ENCODE measurements around the gene SLC37A2. TPM values are rescaled to one million over a fixed set of nuclear protein-coding genes. Genes with fewer than 3 reads are reported as not detected.

The SLC37A2 gene
- total and polyA plus RNA-seq, 2 donors (not counting 3 experiments of a cell fraction or from before 2014, with no cell fraction given): 1.1 to 1.7 TPM

GRCh38 chr11:125112208-125112604 is 49.1 kb downstream of the SLC37A2 start:
- Histone ChIP-seq H3K9me1 (replicated peaks; ENCODE audit: control insufficient read depth, extremely low read depth, insufficient read depth, low read length) (no peaks in the 10 kb centered on the region), H3K36me3 (ENCODE audit: control insufficient read depth in 2 of 2, extremely low read depth in 1 of 2, insufficient read depth in 2 of 2, low read length in 2 of 2) (no peaks in the 10 kb centered on the region), H3K27ac (ENCODE audit: insufficient read depth, low read depth, low read length) (no peak overlapping the region), H3K9me3 (replicated peaks; ENCODE audit: control insufficient read depth, insufficient read depth, low read length) (no peaks in the 10 kb centered on the region), H3K27me3 (ENCODE audit: control insufficient read depth in 2 of 2, insufficient read depth in 2 of 2, low read length in 2 of 2) (peaks cover 4 to 7% of the 10 kb centered on the region in 2 experiments), H3K9ac (replicated peaks; ENCODE audit: extremely low read depth, insufficient read depth, low read length) (no peak overlapping the region), H3K4me1 (ENCODE audit: control insufficient read depth, extremely low read depth, insufficient read depth, low read length) (peaks cover 6% of the 10 kb centered on the region), H3K4me3 (replicated peaks in 1 of 3; ENCODE audit: insufficient read depth in 1 of 3, low read depth in 1 of 3, low read length in 3 of 3) (peak overlapping the region in 2 of 3 experiments; percentile 7 to 15), H3K4me2 (ENCODE audit: insufficient read depth, low read length) (peak overlapping the region; percentile 42), H2AFZ (ENCODE audit: low read depth, low read length) (peak overlapping the region; percentile 83), H3K79me2 (ENCODE audit: control insufficient read depth, insufficient read depth, low read length) (peaks cover 2% of the 10 kb centered on the region), H4K20me1 (replicated peaks; ENCODE audit: control insufficient read depth, extremely low read depth, insufficient read depth, low read length) (no peaks in the 10 kb centered on the region)
- ChIA-PET CTCF (interaction anchor here (0.7 to 4.1 kb wide), 12 partner anchors 8 to 321 kb away, joined by 3 to 17 read pairs (median 4); no protein-coding TSS in a partner anchor), POLR2A (interaction anchor here (0.7 to 1.0 kb wide), 2 partner anchors 12 to 236 kb away, joined by 3 read pairs; no protein-coding TSS in a partner anchor)
- no peak for DNase-seq (ENCODE audit: low read depth, low spot score)
- FAIRE-seq: no peak
- TSS peak; percentile 89 for BruUV-seq (replicated peaks)
- dilution Hi-C loops (cut with MboI; ENCODE audit: extremely low pct_ligation_motif_present, low sequenced_read_pairs) (no loop called here), intact Hi-C loops (cut with micrococcal nuclease) (loop anchor here (5.0 kb wide), 1 partner anchor 490 kb away; the partner anchor contains the start of gene TBRG1)
- TF ChIP-seq POLR2AphosphoS5 (IDR thresholded peaks at IDR 0.05; ENCODE audit: insufficient read depth, low read depth, low read length): no peak
- no peak for TF ChIP-seq MYC (IDR thresholded peaks at IDR 0.05; ENCODE audit: low read depth, low read length)
- no peak for TF ChIP-seq POLR2A (IDR thresholded peaks at IDR 0.05; ENCODE audit: low read depth, low read length)
- TF ChIP-seq, protein P1, sequence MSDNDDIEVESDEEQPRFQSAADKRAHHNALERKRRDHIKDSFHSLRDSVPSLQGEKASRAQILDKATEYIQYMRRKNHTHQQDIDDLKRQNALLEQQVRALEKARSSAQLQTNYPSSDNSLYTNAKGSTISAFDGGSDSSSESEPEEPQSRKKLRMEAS (IDR thresholded peaks at IDR 0.05; ENCODE audit: insufficient read depth, insufficient read length): no peak

DNA sequence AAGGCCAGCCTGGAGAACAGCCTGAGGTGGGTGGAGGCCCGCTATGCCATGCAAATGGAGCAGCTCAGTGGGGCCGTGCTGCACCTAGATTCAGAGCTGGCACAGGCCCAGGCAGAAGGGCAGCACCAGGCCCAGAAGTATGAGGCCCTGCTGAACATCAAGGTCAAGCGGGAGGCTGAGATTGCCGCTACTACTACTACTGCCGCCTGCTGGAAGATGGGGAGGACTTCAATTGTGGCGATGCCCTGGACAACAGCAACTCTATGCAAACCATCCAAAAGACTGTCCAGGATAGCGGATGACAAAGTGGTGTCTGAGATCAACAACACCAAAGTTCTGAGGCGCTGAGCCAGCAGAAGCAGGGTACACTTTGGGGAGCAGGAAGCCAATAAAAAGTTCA is 51.4 kb downstream of the SLC37A2 start:
- no peaks in the 10 kb centered on the region for H3K9me1 ChIP-seq (replicated peaks; ENCODE audit: control insufficient read depth, extremely low read depth, insufficient read depth, low read length)
- intact Hi-C loops (cut with micrococcal nuclease): loop anchor here (5.0 kb wide), 1 partner anchor 492 kb away; the partner anchor contains the start of gene TBRG1
- no peak for FAIRE-seq
- no peak overlapping the region for H3K4me2 ChIP-seq (ENCODE audit: insufficient read depth, low read length)
- no peaks in the 10 kb centered on the region for H4K20me1 ChIP-seq (replicated peaks; ENCODE audit: control insufficient read depth, extremely low read depth, insufficient read depth, low read length)
- H2AFZ ChIP-seq (ENCODE audit: low read depth, low read length): no peak overlapping the region
- no peaks in the 10 kb centered on the region for H3K9me3 ChIP-seq (replicated peaks; ENCODE audit: control insufficient read depth, insufficient read depth, low read length)
- no TSS peak for BruUV-seq (replicated peaks)
- POLR2A ChIA-PET: no interaction called here
- H3K36me3 ChIP-seq (ENCODE audit: control insufficient read depth in 2 of 2, extremely low read depth in 1 of 2, insufficient read depth in 2 of 2, low read length in 2 of 2): no peaks in the 10 kb centered on the region
- dilution Hi-C loops (cut with MboI; ENCODE audit: extremely low pct_ligation_motif_present, low sequenced_read_pairs): no loop called here
- H3K4me1 ChIP-seq (ENCODE audit: control insufficient read depth, extremely low read depth, insufficient read depth, low read length): peaks cover 6% of the 10 kb centered on the region
- H3K79me2 ChIP-seq (ENCODE audit: control insufficient read depth, insufficient read depth, low read length): peaks cover 2% of the 10 kb centered on the region
- no peak overlapping the region for H3K9ac ChIP-seq (replicated peaks; ENCODE audit: extremely low read depth, insufficient read depth, low read length)
- H3K27me3 ChIP-seq (ENCODE audit: control insufficient read depth in 2 of 2, insufficient read depth in 2 of 2, low read length in 2 of 2): peaks cover 5 to 8% of the 10 kb centered on the region in 2 experiments
- CTCF ChIA-PET: interaction anchor here (1.5 to 2.2 kb wide), 2 partner anchors 10 to 23 kb away, joined by 4 to 15 read pairs; no protein-coding TSS in a partner anchor
- peak in 1 of 2 donors; percentile 23 for TF ChIP-seq CTCF (IDR thresholded peaks at IDR 0.05; ENCODE audit: extremely low read depth in 1 of 2, insufficient read depth in 1 of 2, low read depth in 1 of 2, low read length in 2 of 2)
- TF ChIP-seq EZH2 (IDR thresholded peaks at IDR 0.05; ENCODE audit: borderline replicate concordance, low read depth, low read length, severe bottlenecking): no peak
- no peak for TF ChIP-seq POLR2A (IDR thresholded peaks at IDR 0.05; ENCODE audit: low read depth, low read length)
- TF ChIP-seq MYC (IDR thresholded peaks at IDR 0.05; ENCODE audit: low read depth, low read length): no peak
- TF ChIP-seq POLR2AphosphoS5 (IDR thresholded peaks at IDR 0.05; ENCODE audit: insufficient read depth, low read depth, low read length): no peak
- no peak for TF ChIP-seq GATA2 (IDR thresholded peaks at IDR 0.05; ENCODE audit: insufficient read depth, insufficient read length, low read depth, low read length)
- no peak for DNase-seq (ENCODE audit: low read depth, low spot score)
- no peak overlapping the region for H3K27ac ChIP-seq (ENCODE audit: insufficient read depth, low read depth, low read length)
- no peak overlapping the region for H3K4me3 ChIP-seq (replicated peaks in 1 of 3; ENCODE audit: insufficient read depth in 1 of 3, low read depth in 1 of 3, low read length in 3 of 3)

All from endothelial cell of umbilical vein (primary cell).